Activated naive CD4-positive, alpha-beta T cell treated with anti-CD3 and anti-CD28 coated beads for 36 hours (primary cell): ENCODE measurements around the gene MCHR1. TPM values are rescaled to one million over a fixed set of nuclear protein-coding genes. Genes with fewer than 3 reads are reported as not detected.
"Not testable (repeated sequence)": the region's sequence is repeated elsewhere in the genome, so short reads cannot be mapped to it uniquely, and the experiment has no call there.

ENCODE experiments used
- CTCF ChIA-PET: fragments of 350-600 bp; sonication (Branson Sonifier 250); formaldehyde crosslinking; loops from one replicate; lab custom pipeline; 2021; ENCODE audit warnings: antibody characterized with exemption; lab: Charles Lee
- DNase-seq: peaks from one replicate; pipeline ENCODE4 v3.0.0-alpha.2; 2020
- H3K27ac Mint-ChIP-seq: one replicate; pipeline ENCODE4 v1.8.0; 2021; ENCODE audit warnings: mild to moderate bottlenecking, mixed read lengths
- H3K27me3 Mint-ChIP-seq: one replicate; pipeline ENCODE4 v1.8.0; 2021; ENCODE audit warnings: low read depth, mixed read lengths
- H3K36me3 Mint-ChIP-seq: one replicate; pipeline ENCODE4 v1.8.0; 2021; ENCODE audit warnings: low read depth, mixed read lengths
- H3K4me1 Mint-ChIP-seq: one replicate; pipeline ENCODE4 v1.8.0; 2021; ENCODE audit warnings: low read depth, mixed read lengths
- H3K4me3 Mint-ChIP-seq: one replicate; pipeline ENCODE4 v1.8.0; 2021; ENCODE audit warnings: mild to moderate bottlenecking, moderate library complexity, mixed read lengths
- H3K9me3 Mint-ChIP-seq: one replicate; pipeline ENCODE4 v1.8.0; 2021; ENCODE audit warnings: mixed read lengths
- intact Hi-C: fragments of 100-400 bp; cut with micrococcal nuclease; formaldehyde crosslinking; loops from one replicate; pipeline ENCODE4 v1.15.1; 2023
- total RNA-seq, 2 experiments: library from RNA; stranded (reverse); gene quantifications; one replicate each; pipeline ENCODE4 v1.2.3, GENCODE V29; 2021

The MCHR1 gene
- total RNA-seq, 2 experiments from 2014 or later, result not detected

DNA sequence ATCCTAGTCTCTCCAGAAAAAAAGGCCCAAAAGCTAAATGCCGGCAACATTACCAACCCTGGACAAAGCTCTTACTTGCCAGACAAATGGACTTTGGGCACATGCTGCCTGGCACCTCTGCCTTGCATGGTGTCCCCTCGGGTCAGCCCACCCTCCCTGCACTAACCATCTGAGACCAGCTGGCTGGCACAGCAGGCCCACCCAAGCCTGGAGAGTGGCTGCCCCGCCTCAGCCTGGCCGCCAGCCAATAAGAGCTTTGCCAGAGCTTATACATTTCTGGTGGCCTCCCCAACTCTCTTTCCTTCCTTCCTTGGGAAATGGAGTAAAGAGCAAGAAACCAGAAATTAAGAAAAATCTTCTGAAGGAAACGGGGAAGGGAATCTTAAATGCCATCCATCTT lies 24.5 kb downstream of the MCHR1 start:
- Mint-ChIP-seq H3K36me3 (no peaks in the 10 kb centered on the region), H3K4me3 (no peak overlapping the region), H3K27me3 (no peaks in the 10 kb centered on the region), H3K4me1 (peaks cover 15% of the 10 kb centered on the region), H3K9me3 (no peaks in the 10 kb centered on the region), H3K27ac (no peak overlapping the region)
- intact Hi-C loops, result no loop called here
- CTCF ChIA-PET, result interaction anchor here (0.7 kb wide), 1 partner anchor 57 kb away, joined by 3 read pairs; no protein-coding TSS in a partner anchor
- DNase-seq, result no peak

- intact Hi-C loops, result no loop called here
- Mint-ChIP-seq H3K4me1 (peaks cover 20% of the 10 kb centered on the region), H3K36me3 (no peaks in the 10 kb centered on the region), H3K4me3 (no peak overlapping the region), H3K27me3 (no peaks in the 10 kb centered on the region), H3K9me3 (no peaks in the 10 kb centered on the region), H3K27ac (no peak overlapping the region)
- CTCF ChIA-PET, result no interaction called here
- no peak for DNase-seq
Measured at GRCh38 chr22:40705918-40706682, 26.8 kb downstream of the MCHR1 start.

GRCh38 chr22:40707154-40707553 lies 27.9 kb downstream of the MCHR1 start:
- H3K4me1 Mint-ChIP-seq, result peaks cover 22% of the 10 kb centered on the region
- H3K9me3 Mint-ChIP-seq, result no peaks in the 10 kb centered on the region
- H3K36me3 Mint-ChIP-seq, result no peaks in the 10 kb centered on the region
- intact Hi-C loops, result no loop called here
- CTCF ChIA-PET, result no interaction called here
- no peaks in the 10 kb centered on the region for H3K27me3 Mint-ChIP-seq
- H3K27ac Mint-ChIP-seq, result no peak overlapping the region
- no peak overlapping the region for H3K4me3 Mint-ChIP-seq
- DNase-seq, result no peak

GRCh38 chr22:40708177-40708576 lies 28.9 kb downstream of the MCHR1 start:
- no peak overlapping the region for H3K27ac Mint-ChIP-seq
- H3K36me3 Mint-ChIP-seq, result no peaks in the 10 kb centered on the region
- H3K4me3 Mint-ChIP-seq, result no peak overlapping the region
- DNase-seq, result no peak
- no peaks in the 10 kb centered on the region for H3K27me3 Mint-ChIP-seq
- no peaks in the 10 kb centered on the region for H3K9me3 Mint-ChIP-seq
- peaks cover 19% of the 10 kb centered on the region for H3K4me1 Mint-ChIP-seq
- CTCF ChIA-PET, result no interaction called here
- intact Hi-C loops, result no loop called here

DNA sequence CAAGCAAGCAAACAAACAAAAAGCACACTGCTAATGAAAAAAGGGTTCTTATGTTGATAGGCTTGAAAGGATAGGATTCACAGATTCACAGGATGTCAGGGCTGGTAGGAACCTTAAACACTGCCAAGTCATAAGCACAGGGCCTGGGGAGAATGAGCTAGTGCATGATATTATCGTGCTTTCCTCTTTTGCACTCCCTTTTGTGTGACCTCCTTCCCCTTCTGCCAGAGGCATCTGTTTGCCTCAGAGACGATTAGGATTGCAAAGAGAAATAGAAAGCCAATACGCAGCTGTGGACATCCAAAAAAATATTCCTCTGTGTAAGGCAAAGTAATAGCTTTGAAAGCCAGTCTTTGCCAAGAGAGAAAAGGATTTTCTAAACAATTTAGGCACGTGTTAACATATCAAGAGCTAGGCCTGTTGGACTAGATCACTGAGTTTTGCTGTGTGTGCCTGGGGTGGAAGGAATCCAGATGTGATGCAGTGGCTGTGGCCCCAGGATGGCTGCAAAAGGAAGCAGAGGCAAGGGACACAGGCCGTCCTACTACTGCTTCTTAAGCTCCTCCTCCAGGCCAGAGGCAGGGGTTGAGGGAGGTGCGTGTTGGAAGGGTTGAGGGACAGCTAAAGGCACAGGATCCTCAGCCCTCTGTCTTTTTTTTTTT lies 30.6 kb downstream of the MCHR1 start:
- H3K4me3 Mint-ChIP-seq, result no peak overlapping the region
- H3K9me3 Mint-ChIP-seq, result no peaks in the 10 kb centered on the region
- CTCF ChIA-PET, result interaction anchor here (0.7 kb wide), 1 partner anchor 38 kb away, joined by 3 read pairs; no protein-coding TSS in a partner anchor
- intact Hi-C loops, result no loop called here
- H3K27me3 Mint-ChIP-seq, result no peaks in the 10 kb centered on the region
- no peak for DNase-seq
- no peak overlapping the region for H3K27ac Mint-ChIP-seq
- H3K4me1 Mint-ChIP-seq, result peaks cover 23% of the 10 kb centered on the region
- H3K36me3 Mint-ChIP-seq, result no peaks in the 10 kb centered on the region

DNA sequence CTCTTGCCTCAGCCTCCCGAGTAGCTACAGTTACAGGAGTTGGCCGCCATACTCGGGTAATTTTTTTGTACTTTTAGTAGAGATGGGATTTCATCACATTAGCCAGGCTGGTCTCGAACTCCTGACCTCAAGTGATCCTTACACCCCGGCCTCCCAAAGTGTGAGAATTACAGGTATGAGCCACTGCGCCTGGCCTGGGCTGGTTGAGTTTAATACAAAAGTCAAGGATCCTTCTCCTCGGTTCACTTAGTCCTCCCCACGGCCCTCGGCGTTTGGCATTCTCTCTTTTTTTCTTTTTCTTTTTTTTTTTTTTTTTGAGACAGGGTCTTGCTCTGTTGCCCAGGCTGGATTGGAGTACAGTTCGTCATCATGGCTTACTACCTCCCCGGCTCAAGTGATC lies 33.0 kb downstream of the MCHR1 start:
- CTCF ChIA-PET, result interaction anchor here (0.5 to 1.4 kb wide), 3 partner anchors 19 to 1207 kb away, joined by 3 to 5 read pairs (median 3); no protein-coding TSS in a partner anchor
- Mint-ChIP-seq H3K4me3 (no peak overlapping the region), H3K9me3 (no peaks in the 10 kb centered on the region), H3K4me1 (peaks cover 25% of the 10 kb centered on the region), H3K27ac (no peak overlapping the region), H3K36me3 (no peaks in the 10 kb centered on the region), H3K27me3 (no peaks in the 10 kb centered on the region)
- no peak for DNase-seq
- intact Hi-C loops, result no loop called here

GRCh38 chr22:40714499-40715337 lies 35.4 kb downstream of the MCHR1 start:
- CTCF ChIA-PET, result interaction anchor here (0.5 to 1.9 kb wide), 4 partner anchors 26 to 755 kb away, joined by 3 to 7 read pairs (median 4); no protein-coding TSS in a partner anchor
- Mint-ChIP-seq H3K4me3 (no peak overlapping the region), H3K27ac (no peak overlapping the region), H3K4me1 (peaks cover 29% of the 10 kb centered on the region), H3K27me3 (no peaks in the 10 kb centered on the region), H3K36me3 (no peaks in the 10 kb centered on the region), H3K9me3 (no peaks in the 10 kb centered on the region)
- DNase-seq, result no peak
- intact Hi-C loops, result no loop called here

DNA sequence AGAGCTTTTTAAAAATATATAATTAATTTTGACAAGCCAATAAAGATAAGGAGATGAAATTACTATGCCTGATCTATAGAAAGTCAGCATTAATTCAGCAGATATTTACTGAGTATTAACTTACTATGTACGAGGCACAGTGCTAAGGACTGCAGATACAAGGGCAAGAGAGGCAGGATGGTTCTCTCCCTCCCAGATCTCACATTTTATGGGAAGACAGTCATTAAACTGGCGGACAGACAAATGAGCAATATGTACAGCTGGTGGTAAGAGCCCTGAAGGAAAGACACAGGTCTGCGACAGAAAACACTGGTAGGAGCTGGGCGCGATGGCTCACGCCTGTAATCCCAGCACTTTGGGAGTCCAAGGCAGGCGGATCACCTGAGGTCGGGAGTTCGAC lies 36.8 kb downstream of the MCHR1 start:
- CTCF ChIA-PET, result interaction anchor here (0.7 kb wide), 1 partner anchor 33 kb away, joined by 3 read pairs; no protein-coding TSS in a partner anchor
- H3K4me3 Mint-ChIP-seq, result no peak overlapping the region

GRCh38 chr22:40717657-40718056 lies 38.4 kb downstream of the MCHR1 start:
- H3K27ac Mint-ChIP-seq, intact Hi-C loops, H3K9me3 Mint-ChIP-seq, DNase-seq, H3K4me3 Mint-ChIP-seq, H3K27me3 Mint-ChIP-seq, H3K36me3 Mint-ChIP-seq: not testable (repeated sequence)
- CTCF ChIA-PET, result interaction anchor here (0.6 to 1.6 kb wide), 2 partner anchors 34 to 643 kb away, joined by 3 to 5 read pairs; no protein-coding TSS in a partner anchor
- peaks cover 19% of the 10 kb centered on the region for H3K4me1 Mint-ChIP-seq

More for the DNA sequence above, 36.8 kb downstream of the MCHR1 start:
- no peak for DNase-seq
- Mint-ChIP-seq H3K4me1 (peaks cover 25% of the 10 kb centered on the region), H3K9me3 (no peaks in the 10 kb centered on the region), H3K36me3 (no peaks in the 10 kb centered on the region), H3K27me3 (no peaks in the 10 kb centered on the region), H3K27ac (no peak overlapping the region)
- intact Hi-C loops, result no loop called here

- Mint-ChIP-seq H3K36me3 (no peaks in the 10 kb centered on the region), H3K4me3 (no peak overlapping the region), H3K27ac (no peak overlapping the region), H3K4me1 (peaks cover 19% of the 10 kb centered on the region), H3K9me3 (no peaks in the 10 kb centered on the region), H3K27me3 (no peaks in the 10 kb centered on the region)
- no peak for DNase-seq
- CTCF ChIA-PET, result interaction anchor here (0.6 to 1.6 kb wide), 3 partner anchors 35 to 644 kb away, joined by 3 to 6 read pairs (median 5); no protein-coding TSS in a partner anchor
- intact Hi-C loops, result no loop called here
Measured at GRCh38 chr22:40718250-40719204, 39.2 kb downstream of the MCHR1 start.

DNA sequence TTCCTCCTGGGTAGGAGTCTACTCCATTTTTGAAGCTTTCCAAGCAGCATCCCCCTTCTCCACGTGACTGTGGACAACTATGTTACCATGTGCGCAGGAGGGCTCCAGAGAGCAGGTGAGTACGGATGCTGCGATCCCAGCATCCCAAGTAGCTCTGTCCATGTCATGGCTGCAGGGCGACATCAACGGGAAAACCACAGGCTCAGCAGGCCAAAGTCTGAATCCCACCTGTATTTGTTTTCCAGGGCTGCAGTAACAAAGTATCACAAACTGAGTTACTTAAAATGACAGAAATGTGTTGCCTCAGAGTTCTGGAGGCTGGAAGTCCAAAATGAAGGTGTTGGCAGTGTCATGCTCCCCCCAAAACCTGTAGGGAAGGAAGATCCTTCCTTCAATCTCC lies 40.3 kb downstream of the MCHR1 start:
- Mint-ChIP-seq H3K4me1 (peaks cover 17% of the 10 kb centered on the region), H3K27ac (no peak overlapping the region), H3K9me3 (no peaks in the 10 kb centered on the region), H3K27me3 (no peaks in the 10 kb centered on the region), H3K36me3 (no peaks in the 10 kb centered on the region), H3K4me3 (no peak overlapping the region)
- CTCF ChIA-PET, result interaction anchor here (1.1 kb wide), 1 partner anchor 41 kb away, joined by 6 read pairs; no protein-coding TSS in a partner anchor
- intact Hi-C loops, result no loop called here
- DNase-seq, result no peak
